ENCODE results near the gene LSG1. TPM values are rescaled to one million over a fixed set of nuclear protein-coding genes. Genes with fewer than 3 reads are reported as not detected.
A peak's percentile ranks its signal among the peaks of the same experiment; 100 is the strongest.

LSG1 gene
- total RNA-seq, 1 donor from 2014 or later: 45.5 TPM

DNA sequence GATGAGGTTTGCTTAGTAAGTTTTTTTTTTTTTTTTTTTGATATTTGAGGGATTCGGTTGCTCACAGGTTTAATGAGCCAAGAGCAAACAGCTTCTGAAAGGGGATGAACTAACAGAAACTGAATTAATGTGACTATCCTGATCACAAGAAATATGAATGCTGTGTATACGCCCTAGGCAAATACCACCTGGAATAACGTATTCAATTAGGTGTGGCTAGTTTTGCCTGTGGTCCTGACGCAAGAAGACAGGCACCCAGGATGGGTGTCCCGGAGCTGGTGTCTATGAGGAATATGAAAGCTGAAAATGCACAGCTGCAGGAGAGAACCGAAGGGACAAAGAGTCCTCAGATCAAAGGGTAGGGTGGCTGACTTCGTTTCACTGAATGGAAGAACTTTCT is 14.6 kb downstream of the LSG1 start:
- H3K9me3 Mint-ChIP-seq: no peaks in the 10 kb centered on the region
- H3K4me3 Mint-ChIP-seq: no peak overlapping the region
- H3K27me3 Mint-ChIP-seq (ENCODE audit: low read depth): no peaks in the 10 kb centered on the region
- no peaks in the 10 kb centered on the region for H3K4me1 Mint-ChIP-seq
- no peak overlapping the region for H3K27ac Mint-ChIP-seq (ENCODE audit: unreplicated experiment)
- TF ChIP-seq, protein P1, sequence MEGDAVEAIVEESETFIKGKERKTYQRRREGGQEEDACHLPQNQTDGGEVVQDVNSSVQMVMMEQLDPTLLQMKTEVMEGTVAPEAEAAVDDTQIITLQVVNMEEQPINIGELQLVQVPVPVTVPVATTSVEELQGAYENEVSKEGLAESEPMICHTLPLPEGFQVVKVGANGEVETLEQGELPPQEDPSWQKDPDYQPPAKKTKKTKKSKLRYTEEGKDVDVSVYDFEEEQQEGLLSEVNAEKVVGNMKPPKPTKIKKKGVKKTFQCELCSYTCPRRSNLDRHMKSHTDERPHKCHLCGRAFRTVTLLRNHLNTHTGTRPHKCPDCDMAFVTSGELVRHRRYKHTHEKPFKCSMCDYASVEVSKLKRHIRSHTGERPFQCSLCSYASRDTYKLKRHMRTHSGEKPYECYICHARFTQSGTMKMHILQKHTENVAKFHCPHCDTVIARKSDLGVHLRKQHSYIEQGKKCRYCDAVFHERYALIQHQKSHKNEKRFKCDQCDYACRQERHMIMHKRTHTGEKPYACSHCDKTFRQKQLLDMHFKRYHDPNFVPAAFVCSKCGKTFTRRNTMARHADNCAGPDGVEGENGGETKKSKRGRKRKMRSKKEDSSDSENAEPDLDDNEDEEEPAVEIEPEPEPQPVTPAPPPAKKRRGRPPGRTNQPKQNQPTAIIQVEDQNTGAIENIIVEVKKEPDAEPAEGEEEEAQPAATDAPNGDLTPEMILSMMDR (conservative IDR thresholded peaks at IDR 0.05): no peak
- no peak for DNase-seq (ENCODE audit: low read depth, low spot score)
- H3K36me3 Mint-ChIP-seq (ENCODE audit: low read depth): peaks cover 10% of the 10 kb centered on the region

DNA sequence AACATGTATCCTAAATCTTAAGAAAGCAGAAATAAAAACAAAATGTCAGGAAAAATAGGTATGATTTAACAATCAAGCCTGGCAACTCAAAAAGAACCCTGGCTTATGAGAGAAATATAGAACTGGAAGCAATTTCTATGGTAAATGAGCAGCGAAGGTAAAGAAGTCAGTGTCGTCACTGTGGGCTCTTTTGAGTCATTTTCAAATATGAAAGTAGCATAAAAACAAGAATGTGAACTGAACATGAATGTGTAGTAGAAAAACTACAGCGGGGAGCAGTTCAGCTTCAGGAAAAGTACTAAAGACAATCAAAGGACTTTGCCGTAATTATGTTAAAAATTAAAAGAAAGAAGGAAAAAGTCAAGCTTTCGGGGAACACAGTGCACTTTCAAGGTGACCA is 17.5 kb downstream of the LSG1 start:
- H3K4me1 Mint-ChIP-seq: no peaks in the 10 kb centered on the region
- H3K4me3 Mint-ChIP-seq: no peak overlapping the region
- no peaks in the 10 kb centered on the region for H3K27me3 Mint-ChIP-seq (ENCODE audit: low read depth)
- H3K27ac Mint-ChIP-seq (ENCODE audit: unreplicated experiment): no peak overlapping the region
- H3K36me3 Mint-ChIP-seq (ENCODE audit: low read depth): peaks cover 17% of the 10 kb centered on the region
- TF ChIP-seq, protein P1 (conservative IDR thresholded peaks at IDR 0.05): no peak
- DNase-seq (ENCODE audit: low read depth, low spot score): no peak
- no peaks in the 10 kb centered on the region for H3K9me3 Mint-ChIP-seq

DNA sequence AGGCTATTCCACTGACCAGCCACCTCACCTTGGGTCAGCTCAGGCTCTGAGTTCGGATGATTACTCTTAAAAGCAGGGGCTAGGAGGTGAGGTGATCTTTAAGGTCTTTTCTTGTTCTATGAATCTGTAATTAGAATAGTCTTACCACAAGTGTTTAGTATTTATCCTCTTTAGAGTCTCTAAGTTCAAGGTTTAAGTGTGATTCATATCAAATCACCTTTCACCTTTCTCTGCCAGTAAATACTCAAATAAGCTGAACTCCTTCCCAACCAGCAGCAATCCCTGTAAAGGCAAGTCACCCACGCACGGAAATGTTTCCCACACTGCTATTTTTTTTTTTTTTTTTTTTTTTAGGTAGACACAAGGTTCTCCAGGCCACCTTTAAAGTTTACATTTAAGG is 24.2 kb downstream of the LSG1 start:
- H3K27me3 Mint-ChIP-seq (ENCODE audit: low read depth): no peaks in the 10 kb centered on the region
- DNase-seq (ENCODE audit: low read depth, low spot score): no peak
- no peak overlapping the region for H3K4me3 Mint-ChIP-seq
- H3K4me1 Mint-ChIP-seq: no peaks in the 10 kb centered on the region
- no peaks in the 10 kb centered on the region for H3K9me3 Mint-ChIP-seq
- peaks cover 14% of the 10 kb centered on the region for H3K36me3 Mint-ChIP-seq (ENCODE audit: low read depth)
- H3K27ac Mint-ChIP-seq (ENCODE audit: unreplicated experiment): no peak overlapping the region
- TF ChIP-seq, protein P1 (conservative IDR thresholded peaks at IDR 0.05): no peak

DNA sequence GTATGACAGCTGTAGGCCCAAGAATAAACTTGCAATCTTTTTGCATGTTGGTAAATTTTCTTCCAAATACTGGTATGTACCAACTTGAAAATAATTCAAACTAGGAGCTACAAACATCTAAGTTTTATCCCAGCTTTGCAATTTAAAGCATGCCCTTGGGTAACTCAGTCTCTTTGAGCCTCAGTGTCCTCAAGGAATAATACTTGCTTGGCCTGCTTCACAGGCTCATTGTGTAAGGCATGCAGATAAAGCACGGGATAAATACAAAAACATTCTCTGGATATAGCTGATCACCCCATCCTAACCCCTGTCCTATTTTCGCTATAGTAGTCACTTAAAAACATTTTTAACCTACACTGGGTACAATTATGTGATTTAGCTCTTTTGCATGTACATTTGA is 29.2 kb downstream of the LSG1 start:
- no peak for DNase-seq (ENCODE audit: low read depth, low spot score)
- TF ChIP-seq, protein P1 (conservative IDR thresholded peaks at IDR 0.05): no peak
- Mint-ChIP-seq H3K9me3 (no peaks in the 10 kb centered on the region), H3K4me3 (no peak overlapping the region), H3K4me1 (no peaks in the 10 kb centered on the region), H3K27ac (ENCODE audit: unreplicated experiment) (no peak overlapping the region), H3K36me3 (ENCODE audit: low read depth) (peaks cover 11% of the 10 kb centered on the region), H3K27me3 (ENCODE audit: low read depth) (no peaks in the 10 kb centered on the region)

DNA sequence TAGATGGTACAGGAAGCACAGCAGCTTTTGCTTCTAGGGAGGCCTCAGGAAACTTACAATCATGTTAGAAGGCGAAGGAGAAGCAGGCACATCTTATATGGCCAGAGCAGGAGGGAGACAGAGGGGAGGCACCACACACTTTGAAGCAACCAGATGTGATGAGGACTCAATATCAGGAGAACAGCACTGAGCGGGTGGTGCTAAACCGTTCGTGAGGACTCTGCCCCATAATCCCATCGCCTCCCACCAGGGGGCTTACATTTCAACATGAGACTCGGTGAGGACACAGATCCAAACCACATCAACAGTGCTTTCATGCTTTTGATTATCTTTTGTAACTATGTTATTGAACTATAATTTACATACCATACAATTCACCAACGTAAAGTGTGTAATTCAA is 31.2 kb downstream of the LSG1 start:
- DNase-seq (ENCODE audit: low read depth, low spot score): peak; percentile 31

More for the DNA sequence above, 31.2 kb downstream of the LSG1 start:
- Mint-ChIP-seq H3K27ac (ENCODE audit: unreplicated experiment) (no peak overlapping the region), H3K4me3 (no peak overlapping the region), H3K36me3 (ENCODE audit: low read depth) (peaks cover 11% of the 10 kb centered on the region), H3K9me3 (no peaks in the 10 kb centered on the region), H3K4me1 (no peaks in the 10 kb centered on the region), H3K27me3 (ENCODE audit: low read depth) (no peaks in the 10 kb centered on the region)
- TF ChIP-seq, protein P1 (conservative IDR thresholded peaks at IDR 0.05): peak; percentile 47
